HG02981 (cell line): ENCODE data around the gene ADIPOQ.
"Not testable (repeated sequence)": the region's sequence is repeated elsewhere in the genome, so short reads cannot be mapped to it uniquely, and the experiment has no call there.

ENCODE experiments used
- ATAC-seq: cut with Tn5 transposase; IDR thresholded peaks from one replicate; pipeline ENCODE4 v1.9.1; 2021; ENCODE audit warnings: mild to moderate bottlenecking, moderate library complexity; ENCODE audit not compliant: unreplicated experiment

Gene ADIPOQ

GRCh38 chr3:186901135-186901734, 58.7 kb downstream of the ADIPOQ start:
- ATAC-seq = no peak

- no peak for ATAC-seq
Observed at GRCh38 chr3:186902154-186902553, 59.6 kb downstream of the ADIPOQ start.

GRCh38 chr3:186902713-186903112, 60.2 kb downstream of the ADIPOQ start:
- no peak for ATAC-seq

GRCh38 chr3:186903676-186904075, 61.2 kb downstream of the ADIPOQ start:
- not testable (repeated sequence) for ATAC-seq

GRCh38 chr3:186907075-186907474, 64.6 kb downstream of the ADIPOQ start:
- ATAC-seq = not testable (repeated sequence)
